GM23248 (cell line): ENCODE data around the gene ART4.

ENCODE experiments used
- EZH2 ChIP-seq: fragments of 200-600 bp; sonication (generic); IDR thresholded peaks from 2 replicates; pipeline ENCODE4 v1.6.1; 2018; ENCODE audit warnings: antibody characterized with exemption, mild to moderate bottlenecking; ENCODE audit not compliant: insufficient read depth, poor library complexity, severe bottlenecking
- EZH2phosphoT487 ChIP-seq: fragments of 200-600 bp; sonication (generic); IDR thresholded peaks from 2 replicates; pipeline ENCODE4 v1.6.1; 2018; ENCODE audit warnings: antibody characterized with exemption, moderate library complexity, mild to moderate bottlenecking, low read depth; ENCODE audit not compliant: insufficient read depth

DNA sequence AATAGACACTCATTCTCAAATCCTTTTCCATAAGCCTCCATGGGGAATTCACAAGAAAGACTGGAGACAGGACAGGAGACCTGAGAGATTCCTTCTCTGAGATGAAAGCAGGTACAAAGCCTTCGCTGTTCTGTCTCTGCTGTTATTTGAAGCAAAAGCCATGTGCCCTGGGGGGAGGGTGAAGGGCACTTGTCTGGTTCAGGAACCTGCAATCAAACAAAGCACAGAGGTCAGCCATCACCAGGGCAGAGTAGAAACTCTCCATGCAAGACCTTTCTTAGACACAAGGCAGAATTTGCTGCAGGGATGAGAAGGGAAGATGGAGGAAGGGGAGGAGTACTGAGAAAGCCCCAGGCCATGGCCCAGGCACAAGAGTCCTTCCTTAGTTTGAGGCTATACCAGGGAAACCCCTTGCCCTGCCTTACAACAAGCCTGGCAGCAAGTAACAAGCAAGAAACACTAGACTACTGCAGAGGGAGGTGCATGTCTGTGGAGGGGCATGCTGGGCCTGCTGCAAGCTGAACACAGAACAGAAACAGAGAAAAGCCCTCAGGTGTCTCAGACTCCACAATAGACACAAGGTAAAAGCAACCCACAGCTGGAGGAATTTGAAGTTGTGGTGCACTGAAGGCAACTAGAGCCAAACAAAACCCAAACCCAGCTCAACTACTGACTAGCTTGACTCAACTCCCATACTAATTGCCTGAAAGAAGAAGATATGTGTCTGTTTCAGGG is 7.8 kb upstream of the ART4 start:
- no peak for TF ChIP-seq EZH2phosphoT487
- TF ChIP-seq EZH2: no peak
